IMR-90 (cell line): ENCODE measurements around the gene CTBP2. TPM values are rescaled to one million over a fixed set of nuclear protein-coding genes. Genes with fewer than 3 reads are reported as not detected.

Source experiments
- ATAC-seq: fragments of 200-7000 bp; cut with Tn5 transposase; 2 replicates; pipeline ENCODE4 v1.9.1; 2020; ENCODE audit warnings: low read depth, mild to moderate bottlenecking, moderate library complexity
- BruUV-seq: library from RNA; stranded (reverse); fragments of 400-500 nt; replicated peaks from 2 replicates; lab custom pipeline; 2021; lab: Mats Ljungman, UMichigan
- CTCF ChIA-PET: fragments of 300-600 bp; formaldehyde crosslinking; extraction: SDS; loops from one replicate; lab custom pipeline; 2021; ENCODE audit warnings: antibody characterized with exemption; lab: Yijun Ruan, JAX
- POLR2A ChIA-PET: fragments of 300-600 bp; sonication (Branson Sonifier 250); formaldehyde crosslinking; loops from one replicate; lab custom pipeline; 2022; ENCODE audit warnings: antibody characterized with exemption; ENCODE audit not compliant: unreplicated experiment; lab: Charles Lee
- DNase-seq: peaks from one replicate; pipeline ENCODE4 v3.0.0; 2013
- H2AFZ ChIP-seq: replicated peaks from 2 replicates; pipeline ENCODE3; 2013; ENCODE audit warnings: low read length, mild to moderate bottlenecking; ENCODE audit not compliant: poor library complexity
- H2AK5ac ChIP-seq: 2 replicates; pipeline ENCODE4 v1.6.1; 2013; ENCODE audit warnings: low read depth, low read length, inconsistent platforms
- H2AK9ac ChIP-seq: replicated peaks from 2 replicates; pipeline ENCODE3; 2013; ENCODE audit warnings: mild to moderate bottlenecking, low read depth, low read length, moderate library complexity; ENCODE audit not compliant: poor library complexity
- H2BK120ac ChIP-seq: 2 replicates; pipeline ENCODE4 v1.6.1; 2013; ENCODE audit warnings: low read depth, low read length, inconsistent platforms
- H2BK15ac ChIP-seq: 3 replicates; pipeline ENCODE4 v1.6.1; 2013; ENCODE audit warnings: low read depth, low read length, inconsistent platforms
- H2BK20ac ChIP-seq: 2 replicates; pipeline ENCODE4 v1.6.1; 2013; ENCODE audit warnings: low read depth, mild to moderate bottlenecking, inconsistent platforms, low read length, moderate library complexity
- H2BK5ac ChIP-seq: 2 replicates; pipeline ENCODE4 v1.6.1; 2013; ENCODE audit warnings: mild to moderate bottlenecking, low read depth, low read length, inconsistent platforms; ENCODE audit not compliant: poor library complexity, severe bottlenecking
- H3K14ac ChIP-seq: replicated peaks from 2 replicates; pipeline ENCODE4 v1.6.1; 2013; ENCODE audit warnings: low read depth, low read length, inconsistent platforms
- H3K18ac ChIP-seq: 2 replicates; pipeline ENCODE4 v1.6.1; 2013; ENCODE audit warnings: low read depth, low read length, control low read depth
- H3K23ac ChIP-seq: 2 replicates; pipeline ENCODE4 v1.6.1; 2013; ENCODE audit warnings: low read depth, low read length, inconsistent platforms
- H3K27ac ChIP-seq: 2 replicates; pipeline ENCODE4 v1.5.1; 2013; ENCODE audit warnings: mild to moderate bottlenecking, control low read depth, low read length; ENCODE audit not compliant: insufficient read depth
- H3K27me3 ChIP-seq: 2 replicates; pipeline ENCODE4 v1.6.1; 2013; ENCODE audit warnings: low read length; ENCODE audit not compliant: control insufficient read depth, insufficient read depth
- H3K36me3 ChIP-seq: 2 replicates; pipeline ENCODE4 v1.6.1; 2013; ENCODE audit warnings: low read length, mixed read lengths; ENCODE audit not compliant: control insufficient read depth, insufficient read depth
- H3K4ac ChIP-seq: 2 replicates; pipeline ENCODE4 v1.6.1; 2013; ENCODE audit warnings: low read depth, low read length, inconsistent platforms
- H3K4me1 ChIP-seq: 2 replicates; pipeline ENCODE4 v1.6.1; 2013; ENCODE audit warnings: low read length, mixed read lengths; ENCODE audit not compliant: control insufficient read depth, insufficient read depth
- H3K4me2 ChIP-seq: 2 replicates; pipeline ENCODE4 v1.6.1; 2013; ENCODE audit warnings: low read depth, mild to moderate bottlenecking, control low read depth, low read length, moderate library complexity
- H3K4me3 ChIP-seq: 2 replicates; pipeline ENCODE4 v1.5.1; 2013; ENCODE audit warnings: low read depth, mild to moderate bottlenecking, control low read depth, low read length, moderate library complexity; ENCODE audit not compliant: insufficient read depth
- H3K56ac ChIP-seq: 2 replicates; pipeline ENCODE4 v1.6.1; 2013; ENCODE audit warnings: low read length, inconsistent platforms; ENCODE audit not compliant: insufficient read depth; ENCODE audit errors: extremely low read depth
- H3K79me1 ChIP-seq, 2 experiments: 2 replicates each; pipeline ENCODE4 v1.6.1; 2013; ENCODE audit warnings: low read length in 2 of 2, inconsistent platforms in 1 of 2, low read depth in 1 of 2
- H3K9ac ChIP-seq: 2 replicates; pipeline ENCODE4 v1.6.1; 2013; ENCODE audit warnings: low read depth, low read length, control low read depth
- H3K9me1 ChIP-seq: 2 replicates; pipeline ENCODE4 v1.6.1; 2013; ENCODE audit warnings: low read length, inconsistent platforms; ENCODE audit not compliant: insufficient read depth
- H3K9me3 ChIP-seq: 2 replicates; pipeline ENCODE4 v1.6.1; 2013; ENCODE audit warnings: low read length; ENCODE audit not compliant: control insufficient read depth, insufficient read depth
- H4K20me1 ChIP-seq: 2 replicates; pipeline ENCODE4 v1.6.1; 2013; ENCODE audit warnings: low read length, inconsistent platforms; ENCODE audit not compliant: insufficient read depth
- H4K5ac ChIP-seq: 2 replicates; pipeline ENCODE4 v1.6.1; 2013; ENCODE audit warnings: mild to moderate bottlenecking, low read depth, low read length, control low read depth
- H4K8ac ChIP-seq, 2 experiments: 2 replicates each; pipeline ENCODE4 v1.6.1; 2013; ENCODE audit warnings: low read depth in 2 of 2, low read length in 2 of 2, control low read depth in 1 of 2, inconsistent platforms in 1 of 2
- H4K91ac ChIP-seq: 2 replicates; pipeline ENCODE4 v1.6.1; 2013; ENCODE audit warnings: low read depth, low read length, inconsistent platforms; ENCODE audit not compliant: insufficient read depth
- BHLHE40 ChIP-seq: fragments of 150-350 bp; IDR thresholded peaks from 2 replicates; pipeline ENCODE4 v1.6.1; 2016; ENCODE audit warnings: mild to moderate bottlenecking, low read depth, low read length
- CEBPB ChIP-seq: IDR thresholded peaks from 2 replicates; pipeline ENCODE4 v1.6.1; 2012; ENCODE audit warnings: low read depth, low read length, improper control_type of control experiment
- CHD1 ChIP-seq: IDR thresholded peaks from 2 replicates; pipeline ENCODE4 v1.6.1; 2012; ENCODE audit warnings: low read depth, low read length, improper control_type of control experiment
- MAFK ChIP-seq: IDR thresholded peaks from 2 replicates; pipeline ENCODE4 v1.6.1; 2012; ENCODE audit warnings: low read depth, low read length, improper control_type of control experiment
- MAZ ChIP-seq: IDR thresholded peaks from 2 replicates; pipeline ENCODE4 v1.6.1; 2012; ENCODE audit warnings: low read depth, mild to moderate bottlenecking, low read length, improper control_type of control experiment, moderate library complexity, borderline replicate concordance
- POLR2A ChIP-seq: IDR thresholded peaks from 2 replicates; pipeline ENCODE4 v1.6.1; 2012; ENCODE audit warnings: mild to moderate bottlenecking, low read depth, low read length
- RCOR1 ChIP-seq: IDR thresholded peaks from 2 replicates; pipeline ENCODE4 v1.6.1; 2012; ENCODE audit warnings: mild to moderate bottlenecking, low read length, improper control_type of control experiment; ENCODE audit not compliant: insufficient replicate concordance
- RFX5 ChIP-seq: IDR thresholded peaks from 2 replicates; pipeline ENCODE4 v1.8.0; 2012; ENCODE audit warnings: low read depth, mild to moderate bottlenecking, low read length, moderate library complexity
- SMC3 ChIP-seq: fragments of 150-350 bp; IDR thresholded peaks from 2 replicates; pipeline ENCODE4 v1.6.1; 2016; ENCODE audit warnings: low read depth, mild to moderate bottlenecking, antibody characterized with exemption, low read length, moderate library complexity
- WGBS, 2 experiments: methylation state at CpG; one replicate each; pipeline versions ENCODE4 v1.1.5 to v1.1.7; 2013; ENCODE audit warnings: missing lambda C conversion rate in 2 of 2; ENCODE audit not compliant: insufficient read length in 1 of 2; ENCODE audit errors: extremely low coverage in 2 of 2; 5-methylcytosine and 5-hydroxymethylcytosine counted together
- dilution Hi-C: fragments of 300-500 bp; cut with HindIII; formaldehyde crosslinking; loops from one replicate; pipeline ENCODE4 v1.14.3; 2018; ENCODE audit warnings: low sequenced_read_pairs; ENCODE audit not compliant: unreplicated experiment
- in situ Hi-C: fragments of 300-500 bp; cut with MboI; formaldehyde crosslinking; loops from 3 replicates; pipeline ENCODE4 v1.14.3; 2019; ENCODE audit warnings: low sequenced_read_pairs, inconsistent platforms, mixed read lengths
- intact Hi-C: fragments of 100-400 bp; cut with micrococcal nuclease; formaldehyde crosslinking; loops from 2 replicates; pipeline ENCODE4 v1.10.0; 2022
- polyA plus RNA-seq, 3 experiments: library from polyadenylated mRNA; depleted of rRNA; stranded (reverse); fragments of >200 nt; gene quantifications; 2 replicates each; pipeline ENCODE4 v1.2.3, GENCODE V29; 2012; ENCODE audit warnings: low replicate concordance in 1 of 3
- total RNA-seq: library from RNA; depleted of rRNA; stranded (reverse); fragments of >200 nt; gene quantifications from 2 replicates; pipeline ENCODE4 v1.2.3, GENCODE V29; 2012

CTBP2 gene
- total and polyA plus RNA-seq, 2 of the 4 experiments (the other 2 are of a cell fraction) = 81.0 to 86.6 TPM

GRCh38 chr10:125107965-125108580, 52.3 kb downstream of the CTBP2 start:
- Histone ChIP-seq H3K14ac (no peak overlapping the region), H2BK15ac (no peak overlapping the region), H3K36me3 (peaks cover 37% of the 10 kb centered on the region), H2BK20ac (no peak overlapping the region), H3K9ac (no peak overlapping the region), H3K56ac (no peak overlapping the region), H2BK120ac (no peak overlapping the region), H3K4ac (no peak overlapping the region), H3K27ac (no peak overlapping the region), H3K79me1 (peaks cover 62 to 96% of the 10 kb centered on the region in 2 experiments), H3K4me3 (no peak overlapping the region), H4K8ac (no peak overlapping the region), H3K9me3 (peaks cover 3% of the 10 kb centered on the region; the same call in 1 of the 2 replicates), H3K9me1 (peaks cover 20% of the 10 kb centered on the region), H4K5ac (no peak overlapping the region), H2AK5ac (no peak overlapping the region), H4K20me1 (peaks cover 81% of the 10 kb centered on the region), H3K4me1 (peaks cover 1% of the 10 kb centered on the region; the same call in 1 of the 2 replicates), H4K91ac (no peak overlapping the region), H3K23ac (no peak overlapping the region), H2AK9ac (no peak overlapping the region), H2BK5ac (no peak overlapping the region), H3K27me3 (no peaks in the 10 kb centered on the region), H2AFZ (no peak overlapping the region), H3K4me2 (no peak overlapping the region), H3K18ac (no peak overlapping the region)
- no peak for ATAC-seq
- 96% methylated on average over 3 of the region's 10 CpGs; no CpG with 5 or more reads in 1 of the 2 experiments for WGBS, 2 experiments
- ChIA-PET CTCF (interaction anchor here (0.6 kb wide), 1 partner anchor 13 kb away, joined by 3 read pairs; no protein-coding TSS in a partner anchor), POLR2A (no interaction called here)
- no TSS peak for BruUV-seq
- DNase-seq = no peak
- intact Hi-C loops = no loop called here
- in situ Hi-C loops = no loop called here
- dilution Hi-C loops = no loop called here
- TF ChIP-seq SMC3 (no peak), POLR2A (no peak), CEBPB (no peak), CHD1 (no peak), BHLHE40 (no peak), MAZ (no peak), RCOR1 (no peak), RFX5 (no peak), MAFK (no peak)
